Ecto neural progenitor cell (in vitro differentiated cells): ENCODE data around the gene ELOA2.
A peak's percentile ranks its signal among the peaks of the same experiment; 100 is the strongest.
"Not testable (repeated sequence)": the region's sequence is repeated elsewhere in the genome, so short reads cannot be mapped to it uniquely, and the experiment has no call there.

Experiments
- DNase-seq: peaks from one replicate; pipeline ENCODE4 v3.0.0-alpha.2; 2018; ENCODE audit warnings: low spot score

Gene ELOA2, protein sequence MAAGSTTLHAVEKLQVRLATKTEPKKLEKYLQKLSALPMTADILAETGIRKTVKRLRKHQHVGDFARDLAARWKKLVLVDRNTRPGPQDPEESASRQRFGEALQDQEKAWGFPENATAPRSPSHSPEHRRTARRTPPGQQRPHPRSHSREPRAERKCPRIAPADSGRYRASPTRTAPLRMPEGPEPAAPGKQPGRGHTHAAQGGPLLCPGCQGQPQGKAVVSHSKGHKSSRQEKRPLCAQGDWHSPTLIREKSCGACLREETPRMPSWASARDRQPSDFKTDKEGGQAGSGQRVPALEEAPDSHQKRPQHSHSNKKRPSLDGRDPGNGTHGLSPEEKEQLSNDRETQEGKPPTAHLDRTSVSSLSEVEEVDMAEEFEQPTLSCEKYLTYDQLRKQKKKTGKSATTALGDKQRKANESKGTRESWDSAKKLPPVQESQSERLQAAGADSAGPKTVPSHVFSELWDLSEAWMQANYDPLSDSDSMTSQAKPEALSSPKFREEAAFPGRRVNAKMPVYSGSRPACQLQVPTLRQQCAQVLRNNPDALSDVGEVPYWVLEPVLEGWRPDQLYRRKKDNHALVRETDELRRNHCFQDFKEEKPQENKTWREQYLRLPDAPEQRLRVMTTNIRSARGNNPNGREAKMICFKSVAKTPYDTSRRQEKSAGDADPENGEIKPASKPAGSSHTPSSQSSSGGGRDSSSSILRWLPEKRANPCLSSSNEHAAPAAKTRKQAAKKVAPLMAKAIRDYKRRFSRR

DNA sequence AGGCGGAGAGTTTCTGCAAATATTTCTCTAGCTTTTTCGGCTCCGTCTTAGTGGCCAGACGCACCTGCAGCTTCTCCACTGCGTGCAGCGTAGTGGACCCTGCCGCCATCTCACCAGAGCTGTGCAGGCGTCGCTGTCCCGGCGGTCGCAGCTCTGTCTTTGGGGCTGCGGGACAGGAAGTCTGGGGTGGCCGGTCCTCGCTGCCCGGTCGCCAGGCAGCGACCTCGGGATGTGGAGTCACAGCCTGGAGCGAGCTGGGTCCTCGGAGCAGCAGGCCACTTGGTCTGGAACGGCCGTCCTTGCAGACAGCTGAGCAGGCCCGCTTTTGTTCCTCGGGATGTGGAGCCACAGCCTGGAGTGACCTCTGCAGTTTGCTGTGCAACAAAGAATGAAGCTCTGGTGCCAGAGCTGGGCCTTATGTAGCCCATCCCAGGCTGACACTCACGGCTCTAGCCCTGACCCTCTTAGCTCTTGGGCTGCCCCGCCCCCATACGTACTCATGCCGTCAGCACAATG lies at the start of gene ELOA2:
Gene ELOA2 (minus strand): TSS at position 466 of the 516 bp plus-strand sequence. CDS start 357 bp downstream, at position 109.
- DNase-seq: no peak

DNA sequence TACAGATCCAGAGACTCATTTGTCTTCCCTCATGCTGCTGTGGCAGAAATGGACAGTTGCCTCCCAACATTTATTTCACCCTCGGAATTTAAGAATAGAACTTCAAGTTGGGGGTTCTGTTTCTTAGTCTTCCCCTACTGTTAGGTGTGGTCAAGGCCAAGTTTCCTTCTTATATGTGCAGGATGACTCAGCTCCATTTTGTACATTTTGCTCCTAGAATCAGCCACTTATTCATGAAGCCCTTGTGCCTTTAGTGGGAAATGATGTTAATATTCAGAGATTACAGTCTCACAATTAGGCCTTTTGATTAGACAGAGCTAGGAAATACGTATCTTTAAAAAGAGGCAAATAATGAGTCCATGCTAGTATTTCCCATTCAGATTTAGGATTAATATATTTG lies 46.2 kb upstream of the ELOA2 start:
- no peak for DNase-seq

DNA sequence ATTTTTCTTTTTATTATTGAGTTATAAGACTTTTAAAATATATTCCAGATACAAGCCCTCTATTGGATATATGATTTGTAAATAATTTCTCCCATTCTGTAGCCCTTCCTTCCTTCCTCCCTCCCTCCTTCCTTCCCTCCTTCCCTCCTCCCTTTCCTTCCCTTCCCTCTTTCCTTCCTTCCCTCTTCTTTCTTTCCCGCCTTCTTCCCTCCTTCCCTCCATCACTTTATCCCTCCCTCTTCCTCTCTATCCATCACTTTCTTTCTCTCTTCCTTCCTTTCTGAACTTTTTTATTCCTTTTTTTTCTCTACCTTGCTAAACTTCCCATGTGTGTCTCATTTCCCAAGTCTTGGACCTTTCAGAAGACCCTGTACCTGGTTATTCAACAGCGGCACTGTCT lies 45.5 kb upstream of the ELOA2 start:
- no peak for DNase-seq

DNA sequence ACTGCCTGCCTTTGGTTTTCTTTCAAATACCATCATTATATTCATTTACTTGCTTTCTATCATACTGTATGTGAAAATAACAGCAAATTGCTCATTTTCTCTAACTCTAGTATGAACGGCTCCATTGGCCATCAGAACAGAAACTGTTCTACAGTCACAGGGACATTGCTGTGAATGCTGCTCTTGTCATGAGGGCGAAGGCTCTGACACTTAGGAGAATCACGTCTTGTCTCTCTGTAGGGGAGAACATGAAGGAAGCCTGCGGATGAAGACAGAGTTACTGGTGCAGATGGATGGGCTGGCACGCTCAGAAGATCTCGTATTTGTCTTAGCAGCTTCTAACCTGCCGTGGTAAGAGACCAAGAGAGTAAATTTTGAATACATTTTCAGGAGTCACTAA lies 41.7 kb upstream of the ELOA2 start:
- no peak for DNase-seq

DNA sequence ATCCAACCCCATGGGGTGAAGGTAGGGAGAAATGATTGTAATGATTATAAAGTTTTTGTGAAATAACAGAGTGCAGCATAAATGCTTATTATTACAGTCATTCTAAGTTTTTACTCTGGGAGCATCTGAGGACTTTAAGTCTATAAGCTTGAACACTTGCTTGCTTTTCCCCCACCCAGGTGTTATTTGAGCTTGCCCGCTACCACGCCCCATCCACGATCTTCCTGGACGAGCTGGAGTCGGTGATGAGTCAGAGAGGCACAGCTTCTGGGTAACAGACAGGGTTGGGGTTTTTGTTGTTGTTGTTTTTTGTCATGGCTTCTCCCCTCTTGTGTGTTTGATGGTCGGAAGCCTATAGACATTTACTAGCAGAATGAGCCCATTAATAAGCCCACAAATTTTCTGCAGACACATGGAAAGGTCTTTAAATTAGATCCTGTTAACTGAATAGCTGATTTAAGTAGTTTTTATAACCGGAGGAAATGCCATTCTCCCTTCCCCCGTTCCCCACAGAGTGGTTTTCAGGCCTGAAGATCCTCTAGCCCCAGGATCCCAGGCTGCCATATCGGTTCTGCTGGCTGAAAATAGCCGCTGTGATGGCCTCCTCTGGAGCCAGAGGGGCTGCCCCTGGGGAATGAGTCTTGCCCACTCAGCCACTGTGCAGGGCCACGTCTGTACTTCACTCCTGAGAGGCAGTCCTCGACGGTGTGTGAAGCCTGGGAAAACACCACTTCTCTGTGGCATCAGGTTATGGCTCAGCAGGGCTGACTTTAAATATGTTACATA lies 39.9 kb upstream of the ELOA2 start:
- peak; percentile 49 for DNase-seq

DNA sequence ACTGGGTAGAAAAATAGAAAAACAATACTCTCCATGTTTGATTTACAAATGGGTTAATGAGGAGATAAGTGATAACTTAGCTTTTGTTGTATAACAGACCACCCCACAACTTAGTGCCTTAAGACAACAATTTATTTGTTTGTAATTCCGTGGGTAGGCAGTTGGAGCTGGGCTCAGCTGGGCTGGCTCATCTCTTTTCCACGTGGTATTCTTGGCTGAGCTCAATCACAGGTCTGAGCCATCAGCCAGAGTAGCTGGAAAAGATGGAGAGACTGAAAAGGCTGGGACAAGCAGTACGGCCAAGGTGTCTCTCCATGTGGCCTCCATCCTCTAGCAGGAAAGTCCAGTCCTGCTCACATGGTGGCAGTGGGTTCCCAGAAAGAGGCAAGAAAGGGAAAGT lies 32.2 kb upstream of the ELOA2 start:
- no peak for DNase-seq

DNA sequence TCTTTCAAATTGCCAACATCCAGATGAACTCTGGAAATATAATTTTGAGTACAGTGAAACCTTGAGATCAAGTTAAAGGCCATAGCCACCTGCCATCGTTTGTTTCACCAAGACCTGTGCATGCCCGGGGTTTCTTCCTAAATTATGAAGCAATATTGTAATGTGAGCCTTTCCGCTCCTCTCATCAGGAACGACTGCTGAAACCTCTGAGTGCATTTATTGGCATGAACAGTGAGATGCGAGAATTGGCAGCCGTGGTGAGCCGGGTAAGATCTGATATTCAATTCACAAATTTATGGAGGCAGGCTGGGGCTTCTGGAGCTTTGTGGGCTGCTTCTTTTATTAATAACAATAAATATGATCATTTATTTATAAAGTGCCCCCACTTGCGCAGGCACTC lies 27.7 kb upstream of the ELOA2 start:
- DNase-seq: no peak

DNA sequence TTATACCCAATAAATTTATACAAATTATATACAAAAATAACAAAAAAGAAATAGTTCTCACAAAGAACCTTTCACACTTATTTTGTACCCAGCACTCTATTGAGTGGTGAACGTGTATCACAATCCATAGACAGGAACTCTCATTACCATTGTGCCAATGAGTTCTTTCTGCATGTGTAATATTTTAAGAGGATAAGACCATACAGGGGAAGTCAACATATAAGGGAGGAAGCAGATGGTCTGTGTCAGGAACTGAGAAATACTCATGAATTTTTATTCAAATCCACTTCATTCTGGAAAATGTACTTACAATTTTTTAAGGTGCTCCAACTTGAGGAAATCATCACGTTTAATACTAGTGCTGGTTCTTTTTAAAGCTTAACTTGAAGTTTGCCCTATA lies 27.1 kb upstream of the ELOA2 start:
- no peak for DNase-seq

DNA sequence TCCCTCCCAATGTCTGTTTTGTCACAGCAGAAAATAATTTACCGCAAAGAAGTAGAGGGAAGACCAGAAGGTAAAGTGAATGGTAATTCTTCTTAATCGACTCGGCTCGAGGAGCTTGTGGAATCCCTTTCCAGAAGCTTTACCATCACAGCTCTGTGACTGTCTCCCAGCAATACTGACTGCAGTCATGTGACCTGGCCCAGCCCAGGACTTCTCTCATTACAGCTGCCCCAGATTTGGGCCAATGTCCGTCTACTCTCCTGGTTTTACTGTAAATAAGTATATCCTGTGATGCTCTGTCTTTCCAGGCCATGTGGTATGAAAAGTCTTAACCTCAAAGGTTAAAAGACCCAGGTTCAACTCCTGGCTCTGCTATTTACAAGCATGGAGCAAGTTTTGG lies 18.9 kb upstream of the ELOA2 start:
- no peak for DNase-seq

DNA sequence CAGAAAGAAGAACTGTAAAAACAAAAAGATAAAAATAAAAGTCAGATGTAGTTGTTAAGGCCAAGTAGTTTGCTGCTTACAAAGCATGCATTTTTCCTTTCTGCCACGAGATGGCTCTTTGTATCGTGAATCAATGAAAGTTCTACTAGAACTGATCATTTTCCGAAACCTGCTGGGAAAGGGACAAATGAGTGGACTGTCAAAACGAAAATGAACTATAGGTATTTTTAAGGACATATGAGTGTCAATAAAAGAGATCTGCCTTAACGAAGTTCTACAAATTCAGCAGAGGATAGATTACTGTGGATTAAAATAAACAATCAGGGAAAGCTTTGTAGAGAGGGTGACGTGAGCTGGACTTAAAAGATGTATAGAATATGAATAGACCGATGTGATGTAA lies 15.0 kb upstream of the ELOA2 start:
- DNase-seq: no peak

DNA sequence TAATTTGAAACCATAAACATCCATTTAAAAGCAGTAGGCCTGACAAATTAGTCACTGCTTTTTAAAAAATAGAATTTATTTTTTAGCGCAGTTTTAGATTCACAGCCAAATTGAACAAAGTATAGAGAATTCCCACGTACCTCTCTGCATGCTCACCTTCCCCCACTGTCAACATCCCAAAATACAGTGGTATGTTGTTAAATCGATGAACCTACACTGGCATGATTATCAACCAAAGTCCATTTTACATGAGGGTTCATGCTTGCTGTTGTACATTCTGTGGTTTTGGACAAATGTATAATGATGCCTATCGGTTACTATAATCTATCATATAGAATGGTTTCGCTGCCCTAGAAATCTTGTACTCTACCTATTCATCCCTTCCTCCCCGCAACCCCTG lies 5.6 kb upstream of the ELOA2 start:
- DNase-seq: no peak

DNA sequence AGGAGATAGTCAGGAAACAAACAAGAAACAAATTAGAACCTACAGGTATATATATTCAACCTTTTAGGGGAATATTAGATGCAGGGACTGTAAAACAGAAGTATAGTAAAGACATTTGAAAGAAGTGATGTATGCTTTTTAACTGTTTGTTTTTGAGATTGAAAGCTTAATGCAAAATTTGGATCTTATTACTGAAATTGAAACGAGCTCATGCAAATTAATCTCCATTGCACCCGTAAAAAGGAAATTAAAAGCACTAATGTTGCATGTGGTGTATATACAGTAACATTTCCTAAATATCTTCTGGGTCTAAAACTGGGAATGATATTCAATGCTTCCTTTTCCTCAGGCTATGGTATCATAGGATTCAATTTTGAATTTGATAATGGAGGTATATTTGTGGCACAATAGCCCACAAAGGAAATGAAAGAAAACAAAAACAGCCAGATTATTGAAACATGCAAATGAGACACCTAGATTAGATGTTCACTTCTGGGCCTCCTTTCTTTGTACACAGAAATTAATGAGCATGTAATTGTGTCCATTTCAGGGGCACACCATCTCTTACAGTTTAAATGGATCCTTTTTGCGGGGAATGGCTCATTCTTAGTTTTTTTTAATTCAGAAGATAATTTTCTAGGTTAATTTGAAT lies 1.6 kb upstream of the ELOA2 start:
- DNase-seq: no peak

DNA sequence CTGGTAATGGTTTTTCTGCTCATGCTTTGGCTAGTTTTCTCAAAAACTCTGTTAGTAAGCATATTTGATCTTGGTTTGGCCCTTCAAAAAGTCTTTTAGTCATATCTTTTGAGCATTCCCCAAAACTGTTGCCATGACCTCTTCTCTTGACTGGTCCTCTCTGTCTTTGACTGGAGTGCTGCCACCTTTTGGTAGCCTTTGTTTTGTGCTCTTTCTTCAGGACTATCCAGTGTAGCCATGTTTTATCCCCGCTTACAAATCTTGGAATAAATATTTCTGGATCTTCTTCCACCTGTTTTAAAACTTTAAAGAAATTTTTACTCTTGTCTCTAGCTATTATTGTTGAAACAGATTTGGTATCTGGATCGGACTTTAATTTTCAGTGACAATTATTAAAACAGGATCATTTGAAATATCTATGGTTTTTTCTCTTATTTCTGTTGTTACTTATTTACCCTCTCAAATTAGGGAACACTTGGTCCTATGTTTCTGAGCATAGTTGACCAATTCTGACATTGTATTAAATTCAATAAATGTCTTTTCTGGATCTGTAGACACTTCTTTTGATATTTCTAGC lies 965 bp upstream of the ELOA2 start:
- DNase-seq: no peak

DNA sequence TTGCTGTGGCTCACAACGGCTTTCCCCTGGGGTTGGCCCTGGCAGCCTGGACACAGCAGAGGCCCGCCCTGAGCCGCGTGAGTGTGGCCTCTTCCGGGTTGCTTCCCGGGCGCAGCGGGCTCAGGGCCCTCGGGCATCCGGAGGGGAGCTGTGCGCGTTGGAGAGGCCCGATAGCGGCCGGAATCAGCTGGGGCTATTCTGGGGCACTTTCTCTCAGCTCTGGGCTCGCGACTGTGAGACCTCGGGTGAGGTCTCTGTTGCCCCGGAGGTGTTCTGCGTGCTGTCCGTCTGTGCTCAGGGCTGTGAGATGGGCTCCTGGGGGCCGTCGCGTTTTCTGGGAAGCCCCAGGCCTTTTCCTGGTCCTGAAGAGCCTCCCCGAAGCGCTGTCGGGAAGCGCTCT lies 830 bp downstream of the ELOA2 start:
- DNase-seq: not testable (repeated sequence)

DNA sequence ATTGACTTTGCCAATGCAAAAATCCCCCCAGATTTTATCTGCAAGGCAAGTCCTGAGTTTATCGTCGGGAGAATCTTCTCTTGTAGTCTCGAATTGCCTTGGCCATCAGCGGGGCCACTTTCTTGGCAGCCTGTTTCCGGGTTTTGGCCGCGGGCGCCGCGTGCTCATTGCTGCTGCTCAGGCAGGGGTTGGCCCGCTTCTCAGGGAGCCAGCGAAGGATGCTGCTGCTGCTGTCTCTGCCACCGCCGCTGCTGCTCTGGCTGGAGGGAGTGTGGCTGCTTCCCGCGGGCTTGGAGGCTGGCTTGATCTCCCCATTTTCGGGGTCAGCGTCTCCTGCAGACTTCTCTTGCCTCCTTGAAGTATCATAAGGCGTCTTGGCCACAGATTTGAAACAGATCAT lies 2.5 kb downstream of the ELOA2 start:
- no peak for DNase-seq

DNA sequence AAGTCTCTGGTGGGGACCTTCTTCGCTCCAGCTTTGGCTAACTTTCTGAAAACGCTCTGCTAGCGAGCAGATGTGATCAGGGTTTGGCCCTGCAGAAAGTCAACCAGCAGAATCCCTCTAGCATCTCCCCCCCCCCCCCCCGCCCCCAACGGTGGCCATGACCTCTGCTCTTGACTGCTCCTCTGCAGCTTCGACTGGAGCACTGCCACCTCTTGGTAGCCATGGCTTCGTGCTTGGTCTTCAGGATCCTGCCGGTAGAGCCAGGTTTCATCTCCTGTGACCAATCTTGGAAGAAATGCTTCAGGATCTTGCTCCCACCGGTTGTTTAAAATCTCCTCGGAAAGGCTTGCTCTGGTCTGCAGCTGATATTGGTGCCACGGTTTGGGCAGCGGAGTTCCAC lies 4.5 kb downstream of the ELOA2 start:
- not testable (repeated sequence) for DNase-seq

DNA sequence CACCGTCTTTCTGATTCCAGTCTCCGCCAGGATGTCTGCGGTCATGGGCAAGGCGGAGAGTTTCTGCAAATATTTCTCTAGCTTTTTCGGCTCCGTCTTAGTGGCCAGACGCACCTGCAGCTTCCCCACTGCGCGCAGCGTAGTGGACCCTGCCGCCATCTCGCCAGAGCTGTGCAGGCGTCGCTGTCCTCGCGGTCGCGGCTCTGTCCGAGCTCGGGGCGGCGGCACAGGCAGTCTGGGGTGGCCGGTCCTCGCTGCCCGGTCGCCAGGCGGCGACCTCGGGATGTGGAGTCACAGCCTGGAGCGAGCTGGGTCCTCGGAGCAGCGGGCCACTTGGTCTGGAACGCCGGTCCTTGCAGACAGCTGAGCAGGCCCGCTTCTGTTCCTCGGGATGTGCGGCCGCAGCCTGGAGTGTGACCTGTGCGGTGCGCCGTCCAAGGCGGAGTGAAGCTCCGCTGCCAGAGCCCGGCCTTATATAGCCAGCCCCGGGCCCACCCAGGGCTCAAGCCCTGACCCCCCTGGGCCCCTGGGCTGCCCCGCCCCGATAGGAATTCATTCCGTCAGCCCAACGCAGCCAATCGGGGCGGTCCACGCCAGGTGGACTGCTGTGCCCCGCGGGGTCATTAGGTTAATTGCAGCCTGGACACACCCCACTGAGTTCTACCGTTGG lies 5.6 kb downstream of the ELOA2 start:
- DNase-seq: not testable (repeated sequence)

DNA sequence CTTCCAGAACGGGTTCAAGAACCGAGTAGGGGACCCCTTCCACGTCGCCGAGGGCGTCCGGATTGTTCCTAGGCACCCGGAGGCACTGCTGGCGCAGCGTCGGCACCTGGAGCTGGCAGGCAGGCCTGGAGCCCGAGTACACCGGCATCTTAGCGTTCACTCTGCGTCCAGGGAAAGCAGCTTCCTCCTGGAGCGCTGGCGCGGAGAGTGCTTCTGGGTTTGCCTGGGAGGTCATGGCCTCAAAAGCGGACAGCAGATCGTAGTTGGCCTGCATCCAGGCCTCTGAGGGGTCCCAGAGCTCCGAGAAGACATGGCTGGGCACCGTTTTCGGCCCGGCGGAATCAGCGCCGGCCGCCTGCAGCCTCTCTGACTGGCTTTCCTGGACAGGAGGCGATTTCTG lies 6.7 kb downstream of the ELOA2 start:
- DNase-seq: not testable (repeated sequence)

DNA sequence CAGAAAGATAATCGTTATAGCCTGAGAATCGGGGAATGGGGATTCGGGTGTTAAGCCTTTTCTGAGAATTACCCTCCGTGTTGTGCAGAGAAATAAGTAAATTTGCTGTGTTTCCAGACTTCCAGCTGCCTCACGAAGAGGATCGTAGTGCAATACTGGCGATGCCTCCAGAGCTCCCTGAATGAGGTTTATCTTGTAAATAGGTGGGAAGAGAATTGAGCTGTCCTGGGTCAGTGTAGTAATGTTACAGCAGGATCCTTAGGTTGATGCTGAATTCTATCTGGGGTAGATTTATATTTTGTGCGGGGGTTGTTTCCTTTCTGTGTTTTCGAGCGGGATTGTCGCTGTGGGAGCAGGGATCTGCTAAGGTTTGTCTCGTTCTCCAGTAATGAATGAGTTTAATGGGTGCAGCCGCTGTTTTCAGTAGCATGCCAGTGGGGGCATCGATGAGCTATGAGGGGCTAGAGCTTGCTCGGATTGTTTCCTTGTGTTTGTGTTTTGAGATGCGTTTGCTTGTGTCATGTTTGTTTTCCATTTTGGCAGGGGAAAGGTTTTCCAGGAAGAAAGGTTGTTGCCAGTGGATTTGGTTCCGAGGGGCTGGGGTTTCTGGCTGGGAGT lies 9.8 kb downstream of the ELOA2 start:
- not testable (repeated sequence) for DNase-seq

DNA sequence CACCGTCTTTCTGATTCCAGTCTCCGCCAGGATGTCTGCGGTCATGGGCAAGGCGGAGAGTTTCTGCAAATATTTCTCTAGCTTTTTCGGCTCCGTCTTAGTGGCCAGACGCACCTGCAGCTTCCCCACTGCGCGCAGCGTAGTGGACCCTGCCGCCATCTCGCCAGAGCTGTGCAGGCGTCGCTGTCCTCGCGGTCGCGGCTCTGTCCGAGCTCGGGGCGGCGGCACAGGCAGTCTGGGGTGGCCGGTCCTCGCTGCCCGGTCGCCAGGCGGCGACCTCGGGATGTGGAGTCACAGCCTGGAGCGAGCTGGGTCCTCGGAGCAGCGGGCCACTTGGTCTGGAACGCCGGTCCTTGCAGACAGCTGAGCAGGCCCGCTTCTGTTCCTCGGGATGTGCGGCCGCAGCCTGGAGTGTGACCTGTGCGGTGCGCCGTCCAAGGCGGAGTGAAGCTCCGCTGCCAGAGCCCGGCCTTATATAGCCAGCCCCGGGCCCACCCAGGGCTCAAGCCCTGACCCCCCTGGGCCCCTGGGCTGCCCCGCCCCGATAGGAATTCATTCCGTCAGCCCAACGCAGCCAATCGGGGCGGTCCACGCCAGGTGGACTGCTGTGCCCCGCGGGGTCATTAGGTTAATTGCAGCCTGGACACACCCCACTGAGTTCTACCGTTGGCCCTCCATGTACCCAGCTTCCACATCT lies 11.5 kb downstream of the ELOA2 start:
- DNase-seq: not testable (repeated sequence)
